Calu3 (cell line): ENCODE measurements around the gene P2RX2. TPM values are rescaled to one million over a fixed set of nuclear protein-coding genes. Genes with fewer than 3 reads are reported as not detected.

Experiments used
- BruUV-seq: library from RNA; stranded (reverse); fragments of 400-500 nt; replicated peaks from 2 replicates; lab custom pipeline; 2021; lab: Mats Ljungman, UMichigan
- CTCF ChIA-PET: fragments of 300-600 bp; sonication (Branson Sonifier 250); formaldehyde crosslinking; loops from one replicate; lab custom pipeline; 2022; ENCODE audit warnings: antibody characterized with exemption; lab: Charles Lee
- DNase-seq: peaks from one replicate; pipeline ENCODE4 v3.0.0; 2022
- H3K27ac Mint-ChIP-seq: one replicate; pipeline ENCODE4 v1.8.0; 2022; ENCODE audit warnings: mixed read lengths; ENCODE audit not compliant: unreplicated experiment
- H3K27me3 Mint-ChIP-seq: one replicate; pipeline ENCODE4 v1.8.0; 2022; ENCODE audit warnings: mixed read lengths; ENCODE audit not compliant: unreplicated experiment
- H3K36me3 Mint-ChIP-seq: one replicate; pipeline ENCODE4 v1.8.0; 2022; ENCODE audit warnings: mild to moderate bottlenecking, moderate library complexity, mixed read lengths; ENCODE audit not compliant: insufficient read depth, unreplicated experiment
- H3K4me1 Mint-ChIP-seq: one replicate; pipeline ENCODE4 v1.8.0; 2022; ENCODE audit warnings: mild to moderate bottlenecking, low read depth, mixed read lengths; ENCODE audit not compliant: unreplicated experiment
- H3K4me3 Mint-ChIP-seq: one replicate; pipeline ENCODE4 v1.8.0; 2022; ENCODE audit warnings: mild to moderate bottlenecking, low read depth, moderate library complexity, mixed read lengths; ENCODE audit not compliant: unreplicated experiment
- H3K9me3 Mint-ChIP-seq: one replicate; pipeline ENCODE4 v1.8.0; 2022; ENCODE audit warnings: low read depth, mixed read lengths; ENCODE audit not compliant: unreplicated experiment
- intact Hi-C: fragments of 100-400 bp; cut with micrococcal nuclease; formaldehyde crosslinking; loops from one replicate; pipeline ENCODE4 v1.10.0; 2022; ENCODE audit not compliant: unreplicated experiment
- total RNA-seq: library from RNA; stranded (reverse); gene quantifications from 2 replicates; pipeline ENCODE4 v1.2.3, GENCODE V29; 2022
- TF ChIP-seq, protein P1 (sequence below): fragments of 200-600 bp; IDR thresholded peaks from one replicate; pipeline ENCODE4 v1.8.0; 2022; ENCODE audit warnings: antibody characterized with exemption; ENCODE audit not compliant: unreplicated experiment

Gene P2RX2
- total RNA-seq, 1 experiment from 2014 or later = not detected

DNA sequence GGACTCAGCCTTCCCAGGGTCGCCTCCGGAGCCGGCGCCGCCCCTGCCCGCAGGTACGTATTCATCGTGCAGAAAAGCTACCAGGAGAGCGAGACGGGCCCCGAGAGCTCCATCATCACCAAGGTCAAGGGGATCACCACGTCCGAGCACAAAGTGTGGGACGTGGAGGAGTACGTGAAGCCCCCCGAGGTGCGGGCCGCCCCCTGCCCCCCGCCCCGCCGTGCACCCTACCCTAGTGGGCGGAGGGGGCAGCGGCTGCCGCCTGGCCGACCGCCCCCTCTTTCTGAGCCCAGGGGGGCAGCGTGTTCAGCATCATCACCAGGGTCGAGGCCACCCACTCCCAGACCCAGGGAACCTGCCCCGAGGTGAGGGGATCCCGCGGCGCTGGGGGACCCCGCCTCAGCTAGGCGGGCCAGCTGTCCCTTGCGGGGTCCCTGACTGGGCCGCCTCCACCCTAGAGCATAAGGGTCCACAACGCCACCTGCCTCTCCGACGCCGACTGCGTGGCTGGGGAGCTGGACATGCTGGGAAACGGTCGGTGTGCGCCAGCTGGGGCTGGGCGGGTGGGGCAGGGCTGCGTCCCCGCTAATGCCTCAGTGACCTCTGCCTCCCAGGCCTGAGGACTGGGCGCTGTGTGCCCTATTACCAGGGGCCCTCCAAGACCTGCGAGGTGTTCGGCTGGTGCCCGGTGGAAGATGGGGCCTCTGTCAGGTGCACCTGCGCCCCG, 973 bp downstream of the P2RX2 start:
- TF ChIP-seq, protein P1, sequence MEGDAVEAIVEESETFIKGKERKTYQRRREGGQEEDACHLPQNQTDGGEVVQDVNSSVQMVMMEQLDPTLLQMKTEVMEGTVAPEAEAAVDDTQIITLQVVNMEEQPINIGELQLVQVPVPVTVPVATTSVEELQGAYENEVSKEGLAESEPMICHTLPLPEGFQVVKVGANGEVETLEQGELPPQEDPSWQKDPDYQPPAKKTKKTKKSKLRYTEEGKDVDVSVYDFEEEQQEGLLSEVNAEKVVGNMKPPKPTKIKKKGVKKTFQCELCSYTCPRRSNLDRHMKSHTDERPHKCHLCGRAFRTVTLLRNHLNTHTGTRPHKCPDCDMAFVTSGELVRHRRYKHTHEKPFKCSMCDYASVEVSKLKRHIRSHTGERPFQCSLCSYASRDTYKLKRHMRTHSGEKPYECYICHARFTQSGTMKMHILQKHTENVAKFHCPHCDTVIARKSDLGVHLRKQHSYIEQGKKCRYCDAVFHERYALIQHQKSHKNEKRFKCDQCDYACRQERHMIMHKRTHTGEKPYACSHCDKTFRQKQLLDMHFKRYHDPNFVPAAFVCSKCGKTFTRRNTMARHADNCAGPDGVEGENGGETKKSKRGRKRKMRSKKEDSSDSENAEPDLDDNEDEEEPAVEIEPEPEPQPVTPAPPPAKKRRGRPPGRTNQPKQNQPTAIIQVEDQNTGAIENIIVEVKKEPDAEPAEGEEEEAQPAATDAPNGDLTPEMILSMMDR = no peak
- no peak for DNase-seq
- H3K27ac Mint-ChIP-seq = no peak overlapping the region
- CTCF ChIA-PET = interaction anchor here (0.6 kb wide), 1 partner anchor 10 kb away, joined by 3 read pairs; no protein-coding TSS in a partner anchor
- peaks cover 42% of the 10 kb centered on the region for H3K27me3 Mint-ChIP-seq
- intact Hi-C loops = loop anchor here (5.0 kb wide), 1 partner anchor 467 kb away; no protein-coding TSS in a partner anchor
- BruUV-seq = no TSS peak
- peaks cover 3% of the 10 kb centered on the region for H3K9me3 Mint-ChIP-seq
- peaks cover 43% of the 10 kb centered on the region for H3K36me3 Mint-ChIP-seq
- no peak overlapping the region for H3K4me3 Mint-ChIP-seq
- H3K4me1 Mint-ChIP-seq = peaks cover 19% of the 10 kb centered on the region

DNA sequence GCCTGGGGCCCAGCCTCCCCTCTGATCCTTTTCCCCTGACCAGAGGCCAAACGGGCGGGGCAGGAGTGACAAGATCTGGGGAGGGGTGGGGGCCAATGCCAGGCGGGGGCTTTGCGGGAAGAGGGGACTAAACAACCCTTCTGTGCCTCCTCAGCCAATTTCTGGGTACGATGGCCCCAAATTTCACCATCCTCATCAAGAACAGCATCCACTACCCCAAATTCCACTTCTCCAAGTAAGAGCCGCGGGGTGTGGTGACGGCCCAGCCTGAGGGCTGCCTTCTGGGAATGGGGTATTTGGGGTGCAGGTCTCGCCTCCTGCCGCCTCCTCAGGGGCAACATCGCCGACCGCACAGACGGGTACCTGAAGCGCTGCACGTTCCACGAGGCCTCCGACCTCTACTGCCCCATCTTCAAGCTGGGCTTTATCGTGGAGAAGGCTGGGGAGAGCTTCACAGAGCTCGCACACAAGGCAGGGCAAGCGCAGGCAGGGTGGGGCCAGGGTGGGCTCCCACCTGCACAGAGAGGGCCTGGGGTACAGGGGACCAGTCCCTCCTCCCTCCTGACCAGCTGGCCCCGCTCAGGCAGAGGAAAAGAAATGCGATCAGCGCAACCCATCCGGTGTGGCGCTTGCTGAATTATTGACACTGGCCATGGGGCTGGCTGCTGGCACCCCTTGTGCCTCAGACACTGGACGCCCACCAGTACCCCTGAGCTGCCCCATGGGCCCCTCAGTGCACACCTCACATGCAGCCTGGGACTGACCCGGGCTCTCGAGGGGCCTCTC, 1.7 kb downstream of the P2RX2 start:
- intact Hi-C loops = no loop called here
- peaks cover 19% of the 10 kb centered on the region for H3K4me1 Mint-ChIP-seq
- peaks cover 43% of the 10 kb centered on the region for H3K36me3 Mint-ChIP-seq
- H3K27me3 Mint-ChIP-seq = peaks cover 34% of the 10 kb centered on the region
- H3K9me3 Mint-ChIP-seq = peaks cover 3% of the 10 kb centered on the region
- H3K4me3 Mint-ChIP-seq = no peak overlapping the region
- no TSS peak for BruUV-seq
- H3K27ac Mint-ChIP-seq = no peak overlapping the region
- TF ChIP-seq, protein P1 = no peak
- CTCF ChIA-PET = interaction anchor here (0.6 to 1.5 kb wide), 2 partner anchors 9 to 18 kb away, joined by 3 read pairs; no protein-coding TSS in a partner anchor
- no peak for DNase-seq

DNA sequence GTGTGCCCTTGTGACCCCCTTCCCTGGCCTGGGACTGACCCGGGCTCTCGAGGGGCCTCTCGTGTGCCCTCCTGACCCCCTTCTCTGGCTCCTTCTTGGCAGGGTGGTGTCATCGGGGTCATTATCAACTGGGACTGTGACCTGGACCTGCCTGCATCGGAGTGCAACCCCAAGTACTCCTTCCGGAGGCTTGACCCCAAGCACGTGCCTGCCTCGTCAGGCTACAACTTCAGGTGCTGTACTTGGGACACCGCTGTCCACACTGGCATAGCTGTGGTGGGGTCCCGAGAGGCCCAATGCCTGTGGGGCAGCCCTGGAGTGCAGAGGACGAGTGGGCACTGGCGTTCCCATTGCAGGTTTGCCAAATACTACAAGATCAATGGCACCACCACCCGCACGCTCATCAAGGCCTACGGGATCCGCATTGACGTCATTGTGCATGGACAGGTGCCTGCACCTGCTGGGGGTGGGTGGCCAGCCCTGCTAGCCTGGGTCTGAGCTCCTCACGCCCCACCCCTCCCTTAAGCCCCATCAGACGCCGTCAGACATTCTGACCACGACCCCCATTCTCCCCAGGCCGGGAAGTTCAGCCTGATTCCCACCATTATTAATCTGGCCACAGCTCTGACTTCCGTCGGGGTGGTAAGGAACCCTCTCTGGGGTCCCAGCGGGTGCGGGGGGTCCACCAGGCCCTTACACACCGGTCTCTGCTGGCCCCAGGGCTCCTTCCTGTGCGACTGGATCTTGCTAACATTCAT, 2.5 kb downstream of the P2RX2 start:
- no peak overlapping the region for H3K4me3 Mint-ChIP-seq
- CTCF ChIA-PET = interaction anchor here (1.5 kb wide), 1 partner anchor 18 kb away, joined by 3 read pairs; no protein-coding TSS in a partner anchor
- no peak overlapping the region for H3K27ac Mint-ChIP-seq
- H3K4me1 Mint-ChIP-seq = peaks cover 19% of the 10 kb centered on the region
- no peaks in the 10 kb centered on the region for H3K9me3 Mint-ChIP-seq
- H3K36me3 Mint-ChIP-seq = peaks cover 43% of the 10 kb centered on the region
- peaks cover 26% of the 10 kb centered on the region for H3K27me3 Mint-ChIP-seq
- TF ChIP-seq, protein P1 = no peak
- intact Hi-C loops = no loop called here
- no TSS peak for BruUV-seq
- DNase-seq = no peak
